Measurements from ENCODE around the gene SRCAP. TPM values are rescaled to one million over a fixed set of nuclear protein-coding genes. Genes with fewer than 3 reads are reported as not detected.

The SRCAP gene
- total and polyA plus RNA-seq, 2 of the 8 experiments (the other 6 are each of a cell fraction or from before 2014, with no cell fraction given): 5.5 to 54.3 TPM

DNA sequence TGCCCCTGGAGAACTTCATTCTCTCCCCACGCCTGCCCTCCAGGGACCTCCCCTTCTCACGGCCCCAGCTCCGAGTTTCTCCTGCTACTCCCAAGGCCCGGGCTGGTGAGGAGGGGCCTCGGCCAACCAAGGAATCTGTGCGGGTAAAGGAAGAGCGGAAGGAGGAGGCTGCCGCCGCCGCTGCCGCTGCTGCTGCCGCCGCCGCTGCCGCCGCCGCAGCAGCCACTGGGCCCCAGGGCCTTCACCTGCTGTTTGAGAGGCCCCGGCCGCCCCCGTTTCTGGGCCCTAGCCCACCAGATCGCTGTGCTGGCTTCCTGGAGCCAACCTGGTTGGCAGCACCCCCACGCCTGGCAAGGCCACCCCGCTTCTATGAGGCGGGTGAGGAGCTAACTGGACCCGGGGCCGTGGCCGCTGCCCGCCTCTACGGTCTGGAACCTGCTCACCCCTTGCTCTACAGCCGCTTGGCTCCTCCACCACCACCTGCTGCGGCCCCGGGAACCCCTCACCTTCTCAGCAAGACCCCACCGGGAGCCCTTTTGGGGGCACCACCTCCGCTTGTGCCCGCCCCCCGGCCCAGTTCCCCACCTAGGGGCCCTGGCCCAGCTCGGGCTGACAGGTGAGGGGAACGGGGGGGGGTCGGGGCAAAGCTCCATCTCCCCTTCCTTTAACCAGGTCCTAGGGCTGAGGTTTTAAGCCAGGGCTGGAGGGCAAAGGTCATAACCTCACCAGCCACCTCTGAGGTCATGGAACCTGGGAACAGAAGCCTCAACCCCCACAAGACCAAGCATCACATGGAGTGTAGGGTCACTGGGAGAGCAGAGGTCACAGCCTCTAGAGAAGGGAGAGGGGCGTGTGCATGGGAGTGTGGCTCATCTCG lies 29.7 kb upstream of the SRCAP start (continued):
- TF ChIP-seq SIX5 (IDR thresholded peaks at IDR 0.05; ENCODE audit: low read depth, low read length): no peak

Data from H1 (cell line).